DND-41 (cell line): ENCODE measurements around the gene TBC1D22A.

Experiments
- ATAC-seq: fragments of 200-7000 bp; cut with Tn5 transposase; 3 replicates; pipeline ENCODE4 v1.9.1; 2021; ENCODE audit warnings: low read depth; ENCODE audit not compliant: insufficient read depth
- DNase-seq: peaks from one replicate; pipeline ENCODE4 v3.0.0-alpha.2; 2020
- H2AFZ ChIP-seq: 2 replicates; pipeline ENCODE4 v1.6.0; 2012; ENCODE audit warnings: low read depth, low read length
- H3K27ac ChIP-seq: 2 replicates; pipeline ENCODE4 v1.5.1; 2012; ENCODE audit warnings: low read length, inconsistent platforms
- H3K27me3 ChIP-seq: fragments of 200-600 bp; sonication (generic); 2 replicates; pipeline ENCODE4 v1.6.0; 2012; ENCODE audit warnings: low read length, mild to moderate bottlenecking, inconsistent platforms; ENCODE audit not compliant: insufficient read depth, poor library complexity
- H3K36me3 ChIP-seq: 2 replicates; pipeline ENCODE4 v1.5.1; 2012; ENCODE audit warnings: low read length, inconsistent platforms; ENCODE audit not compliant: insufficient read depth
- H3K4me1 ChIP-seq: 2 replicates; pipeline ENCODE4 v1.5.1; 2012; ENCODE audit warnings: mild to moderate bottlenecking, low read length; ENCODE audit not compliant: insufficient read depth
- H3K4me2 ChIP-seq: 2 replicates; pipeline ENCODE4 v1.6.0; 2012; ENCODE audit warnings: mild to moderate bottlenecking, moderate library complexity, low read length, inconsistent platforms; ENCODE audit not compliant: insufficient read depth
- H3K4me3 ChIP-seq, 2 experiments: fragments of 200-600 bp in 1 of 2; shearing (Covaris generic) in 1 of 2; 2 replicates each; pipeline ENCODE4 v1.5.1; 2012 to 2016; ENCODE audit warnings: inconsistent platforms in 2 of 2, low read length in 2 of 2, mild to moderate bottlenecking in 2 of 2, low read depth in 1 of 2, moderate library complexity in 1 of 2
- H3K79me2 ChIP-seq: 2 replicates; pipeline ENCODE4 v1.6.0; 2012; ENCODE audit warnings: low read length, inconsistent platforms; ENCODE audit not compliant: insufficient read depth
- H3K9ac ChIP-seq: 2 replicates; pipeline ENCODE4 v1.6.0; 2012; ENCODE audit warnings: low read depth, mild to moderate bottlenecking, inconsistent platforms, low read length, moderate library complexity
- H3K9me3 ChIP-seq: 2 replicates; pipeline ENCODE4 v1.5.1; 2012; ENCODE audit warnings: low read length, moderate library complexity, mild to moderate bottlenecking, inconsistent platforms; ENCODE audit not compliant: insufficient read depth, severe bottlenecking
- H4K20me1 ChIP-seq: 2 replicates; pipeline ENCODE4 v1.6.0; 2012; ENCODE audit warnings: low read length; ENCODE audit not compliant: insufficient read depth
- EZH2 ChIP-seq: IDR thresholded peaks from 3 replicates; pipeline ENCODE4 v1.6.1; 2012; ENCODE audit warnings: borderline replicate concordance, low read depth, mild to moderate bottlenecking, moderate library complexity, low read length, inconsistent platforms; ENCODE audit not compliant: severe bottlenecking
- TF ChIP-seq, protein P1 (sequence below): IDR thresholded peaks from 2 replicates; pipeline ENCODE4 v1.5.1; 2012; ENCODE audit warnings: borderline replicate concordance, low read length, moderate library complexity, mild to moderate bottlenecking; ENCODE audit not compliant: poor library complexity, severe bottlenecking; ENCODE audit errors: extremely low read depth

TBC1D22A gene

GRCh38 chr22:46974631-46975585 is 212.5 kb downstream of the TBC1D22A start:
- H2AFZ ChIP-seq = no peak overlapping the region
- no peaks in the 10 kb centered on the region; the same call in 1 of the 2 replicates for H3K79me2 ChIP-seq
- H3K36me3 ChIP-seq = peaks cover 44% of the 10 kb centered on the region
- H3K27me3 ChIP-seq = no peaks in the 10 kb centered on the region
- H3K4me3 ChIP-seq = no peak overlapping the region
- H3K4me1 ChIP-seq = no peaks in the 10 kb centered on the region
- no peak overlapping the region for H3K9ac ChIP-seq
- DNase-seq (no peak), ATAC-seq (no peak)
- no peaks in the 10 kb centered on the region for H3K9me3 ChIP-seq
- peaks cover 14% of the 10 kb centered on the region; the same call in 1 of the 2 replicates for H4K20me1 ChIP-seq
- H3K4me2 ChIP-seq = no peak overlapping the region
- TF ChIP-seq, protein P1, sequence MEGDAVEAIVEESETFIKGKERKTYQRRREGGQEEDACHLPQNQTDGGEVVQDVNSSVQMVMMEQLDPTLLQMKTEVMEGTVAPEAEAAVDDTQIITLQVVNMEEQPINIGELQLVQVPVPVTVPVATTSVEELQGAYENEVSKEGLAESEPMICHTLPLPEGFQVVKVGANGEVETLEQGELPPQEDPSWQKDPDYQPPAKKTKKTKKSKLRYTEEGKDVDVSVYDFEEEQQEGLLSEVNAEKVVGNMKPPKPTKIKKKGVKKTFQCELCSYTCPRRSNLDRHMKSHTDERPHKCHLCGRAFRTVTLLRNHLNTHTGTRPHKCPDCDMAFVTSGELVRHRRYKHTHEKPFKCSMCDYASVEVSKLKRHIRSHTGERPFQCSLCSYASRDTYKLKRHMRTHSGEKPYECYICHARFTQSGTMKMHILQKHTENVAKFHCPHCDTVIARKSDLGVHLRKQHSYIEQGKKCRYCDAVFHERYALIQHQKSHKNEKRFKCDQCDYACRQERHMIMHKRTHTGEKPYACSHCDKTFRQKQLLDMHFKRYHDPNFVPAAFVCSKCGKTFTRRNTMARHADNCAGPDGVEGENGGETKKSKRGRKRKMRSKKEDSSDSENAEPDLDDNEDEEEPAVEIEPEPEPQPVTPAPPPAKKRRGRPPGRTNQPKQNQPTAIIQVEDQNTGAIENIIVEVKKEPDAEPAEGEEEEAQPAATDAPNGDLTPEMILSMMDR = no peak
- no peak for TF ChIP-seq EZH2
- H3K27ac ChIP-seq = no peak overlapping the region

- DNase-seq (no peak), ATAC-seq (no peak)
- Histone ChIP-seq H3K27me3 (no peaks in the 10 kb centered on the region), H2AFZ (no peak overlapping the region), H3K9ac (no peak overlapping the region), H4K20me1 (peaks cover 6% of the 10 kb centered on the region; the same call in 1 of the 2 replicates), H3K27ac (no peak overlapping the region), H3K4me1 (no peaks in the 10 kb centered on the region), H3K9me3 (no peaks in the 10 kb centered on the region), H3K4me3 (no peak overlapping the region), H3K36me3 (peaks cover 44% of the 10 kb centered on the region), H3K79me2 (no peaks in the 10 kb centered on the region), H3K4me2 (no peak overlapping the region)
- no peak for TF ChIP-seq EZH2
- TF ChIP-seq, protein P1 = no peak
These were observed 213.7 kb downstream of the TBC1D22A start for GRCh38 chr22:46976143-46976542.

DNA sequence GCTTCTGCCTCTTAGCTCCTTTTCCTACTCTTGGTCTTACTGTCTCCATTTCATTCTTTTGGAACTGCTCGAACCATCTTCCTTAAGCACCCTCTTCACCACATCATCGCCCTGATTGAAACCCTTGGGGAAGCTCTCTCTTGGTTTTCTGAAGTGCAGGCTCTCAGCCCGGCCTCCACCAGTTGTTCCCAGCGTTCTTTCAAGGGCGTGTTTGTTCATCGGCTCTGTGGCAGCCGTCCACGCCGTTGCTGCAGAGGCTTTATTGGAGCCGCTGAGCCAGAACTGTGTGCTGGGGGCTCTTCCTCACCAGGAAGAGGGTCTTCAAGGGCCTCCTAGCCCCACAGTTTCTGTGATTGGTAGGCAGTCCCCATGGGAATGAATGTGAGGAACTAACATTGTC is 214.1 kb downstream of the TBC1D22A start:
- Histone ChIP-seq H3K27me3 (no peaks in the 10 kb centered on the region), H3K4me3 (no peak overlapping the region), H3K27ac (no peak overlapping the region), H3K9me3 (no peaks in the 10 kb centered on the region), H3K4me2 (no peak overlapping the region), H4K20me1 (peaks cover 6% of the 10 kb centered on the region; the same call in 1 of the 2 replicates), H3K79me2 (no peaks in the 10 kb centered on the region), H3K36me3 (peaks cover 44% of the 10 kb centered on the region), H3K9ac (no peak overlapping the region), H2AFZ (no peak overlapping the region), H3K4me1 (no peaks in the 10 kb centered on the region)
- no peak for TF ChIP-seq EZH2
- TF ChIP-seq, protein P1 = no peak
- DNase-seq = no peak
- ATAC-seq = no peak
